Measurements from ENCODE around the gene AGPAT1.

AGPAT1 gene

DNA sequence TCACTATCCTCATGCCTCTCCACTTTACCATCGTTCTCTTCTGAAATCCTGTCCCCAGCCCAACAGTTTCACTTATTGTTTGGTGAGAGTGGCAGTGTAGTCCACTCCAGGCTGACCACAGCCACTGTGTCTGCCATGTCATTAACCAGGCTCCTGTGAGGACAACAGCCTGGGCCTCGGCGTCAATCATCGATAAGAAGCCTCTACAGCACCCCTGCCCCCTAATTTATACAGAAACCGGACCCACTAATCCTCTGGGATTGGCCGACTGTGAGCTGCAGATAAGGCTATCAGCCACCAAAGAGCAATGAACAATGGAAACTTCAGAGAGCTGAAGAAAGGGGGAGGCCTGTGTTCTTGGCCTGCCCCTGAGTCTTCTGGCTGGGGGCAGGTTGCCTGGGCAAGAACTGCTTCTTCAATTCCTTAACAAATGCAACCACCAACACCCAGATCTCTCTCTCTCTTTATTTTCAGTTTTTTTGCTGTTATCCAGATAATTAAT lies 8.1 kb downstream of the AGPAT1 start:
- no peak for DNase-seq

DNA sequence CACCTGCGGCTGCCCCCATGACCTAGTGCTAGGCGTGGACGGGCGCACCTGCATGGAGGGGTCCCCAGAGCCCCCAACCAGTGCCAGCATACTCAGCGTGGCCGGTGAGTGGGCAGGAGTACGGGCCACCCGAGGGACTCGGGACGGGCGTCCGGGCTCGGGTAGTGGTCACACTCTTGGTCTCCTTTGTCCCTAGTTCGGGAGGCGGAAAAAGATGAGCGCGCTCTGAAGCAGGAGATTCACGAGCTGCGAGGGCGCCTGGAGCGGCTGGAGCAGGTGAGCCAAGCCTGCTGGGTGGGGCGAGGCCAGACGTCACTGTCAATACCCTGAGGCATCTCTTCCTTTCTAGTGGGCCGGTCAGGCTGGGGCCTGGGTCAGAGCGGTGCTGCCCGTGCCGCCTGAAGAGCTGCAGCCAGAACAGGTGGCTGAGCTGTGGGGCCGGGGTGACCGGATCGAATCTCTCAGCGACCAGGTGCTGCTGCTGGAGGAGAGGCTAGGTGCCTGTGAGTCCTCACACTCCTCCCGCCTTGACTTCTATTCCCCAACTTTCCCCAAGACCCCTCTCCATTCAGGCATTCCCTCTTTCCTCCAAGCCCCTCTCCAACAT lies 8.6 kb downstream of the AGPAT1 start:
- DNase-seq = no peak

DNA sequence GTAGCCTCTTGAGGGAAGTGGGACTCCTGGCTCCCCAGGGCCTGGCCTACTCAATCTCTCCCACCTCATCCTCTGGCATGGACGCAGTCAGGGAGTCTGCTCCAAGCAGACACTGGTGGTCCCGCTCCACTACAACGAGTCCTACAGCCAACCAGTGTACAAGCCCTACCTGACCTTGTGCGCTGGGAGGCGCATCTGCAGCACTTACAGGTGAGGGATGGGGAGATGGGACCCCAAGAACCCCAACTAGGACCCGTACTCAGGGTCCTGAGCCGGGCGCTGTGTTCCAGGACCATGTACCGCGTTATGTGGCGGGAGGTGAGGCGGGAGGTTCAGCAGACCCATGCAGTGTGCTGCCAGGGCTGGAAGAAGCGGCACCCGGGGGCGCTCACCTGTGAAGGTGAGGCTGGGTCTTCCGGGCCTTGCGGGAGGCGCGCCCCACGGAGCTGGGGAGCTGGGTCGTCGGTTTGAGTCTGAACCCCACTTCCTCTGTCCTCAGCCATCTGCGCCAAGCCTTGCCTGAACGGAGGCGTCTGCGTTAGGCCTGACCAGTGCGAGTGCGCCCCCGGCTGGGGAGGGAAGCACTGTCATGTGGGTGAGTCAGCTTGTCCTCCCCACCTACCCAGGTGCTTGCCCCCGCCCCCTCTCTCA lies 9.3 kb downstream of the AGPAT1 start:
- DNase-seq = no peak

DNA sequence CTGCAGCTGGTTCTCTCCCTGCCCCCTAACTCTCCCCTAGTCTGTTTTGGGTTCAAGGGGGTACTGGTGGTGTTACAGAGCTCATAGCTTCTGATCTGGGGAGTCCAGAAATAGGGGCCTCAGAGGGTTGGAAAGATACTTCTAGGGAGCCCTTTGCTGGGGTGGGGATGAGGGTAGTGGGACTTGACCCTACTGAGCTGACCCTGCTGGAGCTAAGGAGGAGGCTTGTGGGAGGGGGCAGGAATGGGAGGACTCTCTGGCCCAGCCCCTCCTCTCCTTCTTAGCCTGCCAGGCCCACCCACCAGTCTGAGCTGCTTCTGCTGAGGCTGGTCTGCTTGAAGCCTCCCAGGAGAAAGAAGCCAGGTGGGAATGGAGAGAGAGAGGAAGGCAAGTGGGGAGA lies 11.6 kb downstream of the AGPAT1 start, which contains the start of gene EGFL8:
TSS of gene EGFL8 (plus strand) at position 301 of the 400 bp plus-strand sequence. CDS start 1,571 bp downstream, outside the sequence.
- no peak for DNase-seq

DNA sequence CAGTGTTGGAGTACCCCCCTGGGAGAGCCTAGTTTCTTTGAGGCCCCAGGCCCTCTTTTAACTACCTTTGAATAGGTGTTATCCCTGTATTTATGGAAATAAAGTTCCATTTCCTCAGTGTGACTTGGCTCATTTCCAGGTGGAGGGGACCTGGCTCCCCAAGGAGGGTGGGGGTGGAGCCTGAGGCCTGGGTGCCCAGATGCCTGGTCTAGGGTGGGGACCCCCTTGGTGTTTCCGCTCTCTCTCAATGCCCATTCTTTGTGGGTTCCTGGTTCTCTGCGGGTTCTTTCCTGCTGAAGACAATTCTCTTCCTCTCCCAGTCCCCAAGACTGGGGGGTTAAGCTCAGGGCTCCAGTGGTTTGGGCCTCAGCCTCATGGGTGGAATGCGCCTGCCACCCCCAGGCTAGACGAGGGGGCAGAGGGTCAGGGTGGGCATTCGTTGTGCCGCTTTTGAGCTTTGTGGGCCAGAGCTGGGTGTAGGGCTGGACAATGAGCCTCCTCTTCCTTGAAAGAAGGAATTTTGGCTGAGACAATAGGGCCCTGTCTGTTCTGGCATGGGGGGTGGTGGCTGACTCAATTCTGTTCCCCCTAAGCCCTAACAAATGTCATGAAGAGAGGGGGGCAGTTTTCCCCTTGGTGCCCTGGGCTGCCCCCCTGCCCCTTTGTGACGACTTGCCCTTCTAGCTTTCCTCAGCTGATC lies 12.2 kb downstream of the AGPAT1 start:
- DNase-seq = no peak

DNA sequence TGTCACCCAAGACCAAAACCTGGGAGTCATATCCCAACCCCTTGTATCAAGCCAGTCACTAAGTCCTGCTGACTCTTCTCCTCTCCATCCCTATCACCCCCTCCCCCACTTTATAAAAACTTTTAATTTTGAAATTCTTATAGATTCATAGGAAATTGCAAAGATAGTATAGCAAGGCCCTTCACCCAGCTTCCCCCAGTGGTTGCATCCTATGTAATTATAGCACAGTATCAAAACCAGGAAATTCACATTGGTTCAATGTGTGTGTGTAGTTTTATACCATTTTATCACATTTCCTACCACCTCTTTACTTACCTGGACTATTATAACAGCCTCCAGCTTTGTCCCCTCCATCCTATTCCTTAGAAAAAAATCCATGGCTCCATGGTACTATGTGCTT lies 17.8 kb downstream of the AGPAT1 start:
- no peak for DNase-seq

DNA sequence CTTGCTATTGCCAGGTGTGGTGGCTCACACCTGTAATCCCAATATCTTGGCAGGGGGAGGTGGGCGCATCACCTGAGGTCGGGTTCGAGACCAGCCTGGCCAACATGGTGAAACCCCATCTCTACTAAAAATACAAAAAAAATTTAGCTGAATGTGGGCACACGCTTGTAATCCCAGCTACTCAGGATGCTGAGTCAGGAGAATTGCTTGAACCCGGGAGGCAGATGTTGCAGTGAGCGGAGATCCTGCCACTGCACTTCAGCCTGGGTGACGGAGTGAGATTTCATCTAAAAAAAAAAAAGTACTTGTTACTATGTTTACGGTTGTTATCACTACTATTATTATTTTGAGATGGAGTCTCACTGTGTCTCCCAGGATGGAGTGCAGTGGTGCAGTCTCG lies 19.0 kb downstream of the AGPAT1 start:
- no peak for DNase-seq

DNA sequence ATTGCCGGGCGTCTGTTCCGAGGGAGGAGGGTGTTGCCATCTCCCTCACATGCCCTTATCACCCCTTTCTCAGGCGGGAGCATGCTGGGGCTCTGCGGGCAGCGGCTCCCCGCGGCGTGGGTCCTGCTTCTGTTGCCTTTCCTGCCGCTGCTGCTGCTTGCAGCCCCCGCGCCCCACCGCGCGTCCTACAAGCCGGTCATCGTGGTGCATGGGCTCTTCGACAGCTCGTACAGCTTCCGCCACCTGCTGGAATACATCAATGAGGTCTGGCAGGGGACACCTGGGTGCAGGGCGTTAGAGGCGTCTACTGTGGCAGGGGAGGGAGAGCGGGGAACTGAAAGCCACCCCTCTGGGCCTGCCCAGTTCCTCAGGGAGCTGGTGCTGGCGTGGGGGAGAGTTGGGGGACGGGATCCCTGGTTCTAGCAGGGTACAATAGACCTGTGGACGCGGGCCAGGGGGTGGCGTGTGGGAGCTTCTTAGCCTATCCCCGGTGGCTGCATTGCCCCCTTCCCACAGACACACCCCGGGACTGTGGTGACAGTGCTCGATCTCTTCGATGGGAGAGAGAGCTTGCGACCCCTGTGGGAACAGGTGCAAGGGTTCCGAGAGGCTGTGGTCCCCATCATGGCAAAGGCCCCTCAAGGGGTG lies 21.2 kb downstream of the AGPAT1 start:
- DNase-seq = peak; percentile 60

DNA sequence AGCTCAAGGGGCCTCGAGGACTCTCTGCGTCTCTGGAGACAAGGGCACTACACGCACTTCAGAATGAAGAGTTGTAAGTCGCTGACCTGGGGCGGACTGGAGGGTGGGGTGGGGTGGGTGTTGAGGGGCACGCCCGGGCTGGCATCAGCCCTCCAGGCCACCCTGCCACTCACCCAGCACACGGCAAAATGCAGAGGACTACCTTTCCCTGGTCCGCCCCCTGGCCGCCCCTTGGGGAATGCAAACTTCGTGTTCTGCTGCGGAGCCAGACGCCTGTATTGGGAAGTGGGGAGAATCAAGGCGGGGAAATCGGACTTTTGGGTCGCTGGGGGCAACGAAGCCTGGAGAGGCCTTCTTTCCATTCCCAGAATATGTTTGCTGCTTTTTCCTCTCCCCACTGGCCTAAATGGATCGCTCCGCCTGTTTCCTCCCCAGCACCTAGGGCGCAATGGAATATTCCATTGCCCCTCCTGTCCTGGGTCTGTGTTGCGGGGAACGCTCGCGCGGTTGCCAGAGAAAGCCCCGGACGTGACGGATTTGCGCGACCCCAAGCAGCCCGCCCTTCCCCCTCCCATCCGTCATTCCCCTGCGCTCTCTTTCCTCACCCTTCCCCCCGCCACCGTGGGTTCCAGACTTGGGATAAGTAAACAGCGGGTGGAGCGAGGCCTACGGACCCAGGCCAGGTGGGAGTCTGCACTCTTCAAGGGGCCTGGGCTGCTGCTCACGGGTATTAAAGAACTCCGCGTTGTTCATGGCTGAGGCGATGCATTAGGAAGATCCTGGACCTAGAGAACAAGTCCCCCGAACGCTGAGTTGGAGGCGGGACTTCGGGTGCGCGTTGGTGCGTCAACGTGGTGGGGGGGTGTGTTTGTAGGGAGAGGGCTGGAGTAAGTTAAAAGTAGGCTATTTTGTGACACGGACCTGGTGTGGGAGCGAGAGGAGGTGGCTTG lies 22.0 kb downstream of the AGPAT1 start, which contains the start of gene PPT2:
TSS of gene PPT2 (plus strand) at position 578 of the 950 bp plus-strand sequence. CDS start 454 bp downstream, outside the sequence.
- DNase-seq = peak; percentile 64

DNA sequence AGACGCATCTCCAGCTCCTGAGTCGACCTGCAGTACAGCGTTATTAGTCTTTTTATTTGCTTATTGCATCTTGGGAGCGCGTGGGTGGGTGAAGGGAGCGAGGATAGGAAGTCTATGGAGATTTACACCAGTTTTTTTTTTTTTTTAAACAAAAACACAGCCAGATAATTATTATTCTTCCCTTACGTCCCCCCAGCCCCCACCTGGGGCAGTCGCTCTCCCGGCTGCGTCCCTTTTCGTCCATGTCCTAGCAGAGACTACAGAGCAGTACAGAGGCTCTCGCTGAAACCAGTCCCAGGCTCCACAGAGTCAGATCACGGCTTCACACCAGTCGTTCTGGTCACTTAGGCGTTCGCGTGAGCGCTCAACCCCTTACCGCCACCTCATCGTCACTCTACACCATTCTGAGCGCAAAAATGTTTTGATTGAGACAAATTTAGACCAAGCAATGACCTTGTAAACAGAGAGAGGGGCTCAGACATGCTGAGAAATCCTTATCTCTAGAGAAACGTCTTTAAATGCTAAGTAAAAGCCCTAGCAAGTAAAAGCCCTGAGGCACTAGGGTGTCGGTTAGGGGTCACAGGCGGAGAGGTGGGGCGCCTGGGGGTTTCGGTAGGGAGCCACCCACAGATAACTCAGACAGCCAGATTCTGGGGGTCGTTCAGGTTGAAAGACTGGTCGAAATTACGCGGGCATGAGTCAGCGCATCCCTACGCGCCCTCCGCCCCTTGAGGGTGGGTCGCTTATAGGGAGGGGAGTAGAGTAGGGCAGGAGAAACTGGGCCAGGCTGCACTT lies 22.9 kb downstream of the AGPAT1 start:
- DNase-seq = no peak

DNA sequence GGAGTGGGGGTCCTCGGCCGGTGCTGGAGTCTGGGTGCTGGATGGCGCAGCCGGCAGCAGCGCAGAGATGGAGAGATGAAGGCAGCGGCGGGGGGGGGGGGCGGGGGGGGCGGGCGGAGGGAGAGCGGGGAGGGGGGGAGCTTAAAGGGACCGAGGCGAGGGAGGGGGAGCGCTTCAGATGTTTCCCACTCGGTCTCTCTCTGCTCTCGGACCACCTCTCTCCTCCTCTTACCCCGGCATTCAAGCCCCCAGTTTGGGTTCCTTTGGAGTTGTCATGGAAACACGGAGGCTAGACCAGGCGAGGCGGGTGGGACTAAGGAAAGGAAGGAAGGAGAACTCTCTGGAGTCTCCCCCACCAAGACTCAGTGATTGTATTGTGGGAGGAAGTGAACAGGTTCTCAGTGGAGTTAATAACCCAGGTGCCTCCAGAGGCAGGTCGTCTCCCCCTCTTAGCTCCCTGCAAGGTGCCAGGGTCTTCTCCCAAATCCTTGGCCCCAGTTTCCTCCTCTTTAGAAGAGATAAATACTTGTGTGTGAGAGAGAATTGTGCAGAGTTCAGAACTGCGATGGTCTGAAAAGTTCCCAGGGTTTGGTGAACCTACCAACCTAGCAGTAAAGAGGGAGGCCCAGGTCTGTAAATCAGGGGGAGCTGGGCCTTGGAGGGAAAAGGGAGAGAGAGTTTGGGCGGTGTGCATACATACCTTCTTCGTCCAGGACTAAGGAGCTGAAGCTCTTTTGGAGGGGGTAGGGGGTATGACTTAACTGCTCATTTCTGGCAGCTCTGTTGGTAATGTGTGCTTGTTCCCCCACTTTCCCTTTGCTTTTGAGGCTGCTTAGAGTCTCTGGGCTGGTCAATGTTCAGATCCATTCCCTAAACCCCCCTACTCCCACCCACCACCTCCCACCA lies 23.8 kb downstream of the AGPAT1 start, which contains the start of gene PRRT1:
TSS of gene PRRT1 (minus strand) at position 77 of the 906 bp plus-strand sequence. CDS start 112 bp downstream, outside the sequence.
- DNase-seq = no peak

DNA sequence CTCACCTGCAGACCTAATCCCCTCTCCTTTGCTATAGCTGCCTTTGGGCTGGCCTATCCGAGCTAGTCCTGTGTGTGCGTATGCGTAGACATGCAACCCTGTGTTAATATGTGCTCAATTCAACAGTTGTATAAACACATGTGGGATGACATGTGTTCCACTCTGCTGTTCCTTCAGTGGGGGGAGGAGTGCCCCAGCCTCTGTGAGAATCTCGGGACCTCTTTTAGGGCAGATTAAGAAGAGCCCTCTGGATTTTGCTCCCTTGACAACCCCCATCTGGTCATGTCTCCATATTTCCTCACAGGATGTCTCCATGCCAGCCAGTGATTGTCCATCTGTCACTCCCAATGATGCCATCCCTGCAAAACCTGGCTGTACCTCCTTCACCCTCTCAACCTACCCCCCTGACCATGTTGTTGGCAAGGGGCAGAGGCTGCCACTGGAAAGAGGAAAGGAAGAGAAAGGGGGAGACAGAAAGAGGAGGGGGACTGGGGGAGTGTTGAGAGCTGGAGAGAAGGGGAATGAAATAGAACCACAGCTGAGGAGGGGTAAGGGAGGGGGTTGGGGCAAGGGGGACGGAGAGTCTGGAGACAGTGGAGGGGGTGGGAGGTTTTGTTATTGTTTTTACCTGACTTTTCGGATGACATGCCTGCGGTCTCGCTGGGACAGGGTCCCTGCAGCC lies 24.6 kb downstream of the AGPAT1 start:
- no peak for DNase-seq

DNA sequence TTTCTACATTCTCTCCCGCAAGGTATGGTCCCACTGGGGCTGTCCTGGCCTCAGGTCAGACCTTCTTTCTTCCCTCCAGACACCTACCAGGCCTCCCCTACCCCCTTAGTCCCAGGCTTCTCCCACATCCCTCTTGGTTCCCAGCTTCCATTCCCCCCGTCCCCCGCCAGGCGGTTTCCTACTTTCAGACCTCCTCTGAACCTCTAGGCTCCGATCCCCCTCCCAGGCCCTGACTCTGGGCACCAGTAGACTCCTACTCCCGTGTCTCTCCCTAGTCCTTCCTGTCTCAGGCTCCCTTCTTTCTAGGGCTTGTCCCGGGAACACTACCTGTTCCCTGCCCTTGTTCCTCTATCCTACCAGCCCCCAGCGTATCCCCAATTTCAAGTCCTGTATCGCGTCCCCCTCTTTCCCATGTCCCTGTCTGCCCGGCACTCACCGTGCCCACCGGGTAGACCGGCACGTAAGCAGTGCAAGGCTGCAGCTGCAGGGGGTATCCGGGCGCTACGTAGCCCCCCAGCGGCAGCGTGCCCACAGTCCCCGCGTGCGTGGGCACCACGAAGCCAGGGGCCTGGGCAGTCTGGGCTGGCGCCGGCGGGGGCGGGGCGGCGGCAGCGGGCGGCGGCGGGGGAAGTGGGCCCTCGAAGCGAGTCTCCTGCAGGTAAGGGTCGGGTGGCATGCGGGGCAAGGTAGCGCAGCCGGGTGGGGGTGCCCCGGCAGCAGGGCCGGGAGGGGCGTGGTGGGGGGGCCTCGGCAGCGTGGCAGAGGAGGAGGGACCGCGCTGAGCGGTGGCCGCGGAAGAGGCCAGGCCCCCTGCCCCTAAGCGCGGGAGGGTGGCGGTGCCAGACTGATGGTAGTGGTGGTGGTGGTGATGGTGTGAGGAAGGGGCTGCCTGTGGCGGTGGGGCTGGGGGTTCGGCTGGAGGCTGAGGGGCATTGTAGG lies 25.7 kb downstream of the AGPAT1 start:
- no peak for DNase-seq

DNA sequence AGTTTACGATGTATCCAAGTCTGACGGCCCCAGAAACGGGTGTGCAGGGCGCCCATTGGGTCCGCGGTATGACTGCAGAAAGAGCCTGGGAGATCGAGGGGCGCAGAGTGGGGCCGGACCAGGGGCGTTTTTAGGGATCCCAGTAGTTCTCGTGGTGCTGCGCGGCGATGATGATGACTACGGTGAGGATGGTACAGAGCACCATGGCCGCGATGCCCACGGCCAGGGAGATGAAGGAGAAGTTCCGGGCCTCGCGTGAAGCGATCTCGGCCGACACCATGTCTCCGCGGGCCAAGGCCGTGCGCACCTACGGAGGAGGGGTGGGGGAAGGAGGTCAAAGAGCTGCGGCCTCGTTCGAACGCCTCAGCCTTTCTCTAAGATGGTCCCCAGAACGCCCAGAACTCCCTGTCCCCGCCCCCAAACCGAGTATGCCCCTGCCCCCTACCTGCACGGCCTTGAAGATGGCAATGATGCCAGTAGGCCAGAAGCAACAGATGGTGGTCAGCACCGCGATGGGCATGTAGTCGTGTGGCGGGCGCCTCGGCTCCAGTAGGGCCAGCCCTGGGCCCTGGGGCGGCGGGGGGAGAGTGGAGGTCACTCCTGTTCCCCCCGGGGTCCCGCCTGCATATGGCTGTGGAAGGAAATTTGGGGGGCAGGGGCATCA lies 26.7 kb downstream of the AGPAT1 start:
- no peak for DNase-seq

DNA sequence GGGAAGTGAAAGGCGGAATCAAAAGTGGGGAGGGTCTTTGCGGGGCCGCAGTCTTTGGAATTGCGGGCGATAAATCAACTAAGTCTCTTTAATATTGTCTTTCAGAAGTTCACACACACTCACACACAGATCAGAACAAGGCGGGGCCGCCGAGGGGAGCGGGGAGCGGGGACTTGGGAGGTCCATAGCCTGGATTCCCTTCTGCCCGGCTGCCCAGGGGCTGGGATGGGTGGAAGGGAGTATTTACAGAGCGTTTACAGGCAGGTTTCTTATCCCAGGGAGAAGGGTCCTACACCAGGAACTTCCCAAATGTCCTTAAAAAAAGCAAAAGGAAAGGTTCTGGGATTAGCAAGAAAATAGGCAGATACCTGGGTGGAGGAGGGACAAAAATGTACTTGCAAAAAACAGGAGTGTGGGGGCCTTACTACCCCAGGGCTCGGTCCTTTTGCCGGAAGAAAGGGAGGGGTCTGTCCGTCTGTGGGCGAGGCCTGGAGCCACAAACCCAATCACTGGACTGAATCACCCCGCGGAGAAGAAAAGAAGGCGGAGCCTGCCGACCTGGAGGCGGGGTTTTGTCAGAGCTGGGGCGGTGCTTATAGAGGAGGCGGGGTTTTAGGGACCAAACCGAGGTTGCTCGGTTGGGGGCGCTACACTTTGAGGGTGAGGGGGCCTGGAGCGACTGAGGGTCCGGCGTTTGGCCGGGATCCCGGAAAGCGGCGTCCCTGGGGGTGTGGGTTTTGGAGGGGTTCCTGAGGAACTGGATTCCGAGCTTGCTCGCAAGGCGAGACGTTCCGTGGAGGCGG lies 27.4 kb downstream of the AGPAT1 start:
- DNase-seq = peak; percentile 61

DNA sequence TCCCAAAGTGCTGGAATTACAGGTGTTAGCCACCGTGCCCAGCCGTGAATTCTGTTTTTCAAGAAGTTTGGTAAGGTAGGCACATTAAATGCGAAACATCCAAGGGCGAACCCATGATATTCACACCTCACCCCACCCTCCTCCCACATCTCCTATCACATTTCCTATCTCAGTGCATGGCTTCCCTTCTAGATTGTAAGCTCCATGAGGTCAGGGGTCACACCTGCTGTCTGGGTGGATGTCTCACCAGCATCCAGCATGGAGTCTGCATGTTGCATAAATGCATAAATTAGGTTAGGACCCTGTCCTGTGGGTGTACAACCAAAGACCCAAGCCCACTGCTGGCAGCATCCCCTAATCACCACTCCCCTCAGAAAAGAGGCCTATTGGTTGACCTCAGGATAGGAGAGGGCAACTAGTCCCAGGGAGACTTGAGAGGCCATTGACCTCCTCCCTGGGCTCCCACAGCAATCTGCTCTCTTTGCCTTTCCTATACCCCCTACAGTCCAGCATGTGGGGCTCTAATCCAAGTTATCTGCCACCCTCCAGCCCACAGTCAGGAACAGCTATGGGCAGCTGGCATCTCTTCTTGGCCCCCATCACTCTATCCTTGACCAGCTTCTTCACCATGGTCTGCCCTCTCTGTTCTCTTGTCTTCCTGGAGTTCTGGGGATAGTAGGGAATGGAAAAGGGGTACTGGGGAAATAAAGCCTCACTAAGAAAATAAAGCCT lies 28.3 kb downstream of the AGPAT1 start:
- DNase-seq = no peak

Measured in activated CD4-positive, alpha-beta T cell treated with anti-CD3 and anti-CD28 coated beads, Interleukin-2, amount 50 U/mL, for 1 hour (primary cell).